H9 (cell line): ENCODE data around the gene RRAD. TPM values are rescaled to one million over a fixed set of nuclear protein-coding genes. Genes with fewer than 3 reads are reported as not detected.

ENCODE experiments used
- DNase-seq: peaks from one replicate; pipeline ENCODE4 v3.0.0-alpha.2; 2017
- H2AFZ ChIP-seq: one replicate; pipeline ENCODE4 v1.6.1; 2013; ENCODE audit warnings: mild to moderate bottlenecking, low read length, control low read depth, moderate library complexity
- H2AK5ac ChIP-seq: 2 replicates; pipeline ENCODE4 v1.6.1; 2013; ENCODE audit warnings: low read length, control low read depth, mixed read lengths; ENCODE audit not compliant: insufficient read length
- H2BK120ac ChIP-seq: one replicate; pipeline ENCODE4 v1.6.1; 2013; ENCODE audit warnings: low read depth, mild to moderate bottlenecking, low read length, control low read depth, inconsistent platforms; ENCODE audit not compliant: poor library complexity, severe bottlenecking
- H2BK12ac ChIP-seq: 2 replicates; pipeline ENCODE4 v1.6.1; 2013; ENCODE audit warnings: low read length, control low read depth, mixed read lengths, low read depth; ENCODE audit not compliant: insufficient read length
- H2BK15ac ChIP-seq: 2 replicates; pipeline ENCODE4 v1.6.1; 2013; ENCODE audit warnings: low read depth, low read length, control low read depth
- H2BK20ac ChIP-seq: one replicate; pipeline ENCODE4 v1.6.1; 2013; ENCODE audit warnings: low read depth, mild to moderate bottlenecking, low read length, control low read depth, inconsistent platforms; ENCODE audit not compliant: poor library complexity, severe bottlenecking
- H2BK5ac ChIP-seq: 2 replicates; pipeline ENCODE4 v1.6.1; 2013; ENCODE audit warnings: low read length, control low read depth, mixed read lengths; ENCODE audit not compliant: insufficient read length
- H3K14ac ChIP-seq: 2 replicates; pipeline ENCODE4 v1.6.1; 2013; ENCODE audit warnings: low read length, control low read depth; ENCODE audit not compliant: insufficient read depth
- H3K18ac ChIP-seq: 2 replicates; pipeline ENCODE4 v1.6.1; 2013; ENCODE audit warnings: low read depth, mild to moderate bottlenecking, mixed read lengths, low read length, control low read depth; ENCODE audit not compliant: insufficient read length
- H3K23ac ChIP-seq: 2 replicates; pipeline ENCODE4 v1.6.1; 2013; ENCODE audit warnings: low read length, control low read depth, mixed read lengths, low read depth; ENCODE audit not compliant: insufficient read length
- H3K23me2 ChIP-seq: 2 replicates; pipeline ENCODE4 v1.6.1; 2013; ENCODE audit warnings: low read depth, mild to moderate bottlenecking, mixed read lengths, low read length, control low read depth; ENCODE audit not compliant: insufficient read length, poor library complexity, severe bottlenecking
- H3K27ac ChIP-seq: 2 replicates; pipeline ENCODE4 v1.5.1; 2013; ENCODE audit warnings: low read length, control low read depth, mixed read lengths, low read depth; ENCODE audit not compliant: insufficient read length
- H3K27me3 ChIP-seq: 2 replicates; pipeline ENCODE4 v1.6.1; 2013; ENCODE audit warnings: low read length, control low read depth, inconsistent platforms; ENCODE audit not compliant: insufficient read depth
- H3K4ac ChIP-seq: 2 replicates; pipeline ENCODE4 v1.6.1; 2013; ENCODE audit warnings: low read depth, mild to moderate bottlenecking, control low read depth, inconsistent platforms, low read length, moderate library complexity
- H3K4me1 ChIP-seq: 2 replicates; pipeline ENCODE4 v1.6.1; 2013; ENCODE audit warnings: low read length, control low read depth, inconsistent platforms; ENCODE audit not compliant: insufficient read depth
- H3K4me2 ChIP-seq: 2 replicates; pipeline ENCODE4 v1.6.1; 2013; ENCODE audit warnings: low read length, control low read depth, mixed read lengths; ENCODE audit not compliant: insufficient read length, insufficient read depth
- H3K56ac ChIP-seq: 2 replicates; pipeline ENCODE4 v1.6.1; 2013; ENCODE audit warnings: low read depth, mild to moderate bottlenecking, mixed read lengths, low read length, control low read depth; ENCODE audit not compliant: insufficient read length
- H3K79me1 ChIP-seq: 2 replicates; pipeline ENCODE4 v1.6.1; 2013; ENCODE audit warnings: low read depth, mild to moderate bottlenecking, moderate library complexity, low read length, control low read depth, inconsistent platforms; ENCODE audit not compliant: insufficient read depth, poor library complexity, severe bottlenecking
- H3K79me2 ChIP-seq: 2 replicates; pipeline ENCODE4 v1.6.1; 2013; ENCODE audit warnings: low read length, control low read depth, inconsistent platforms; ENCODE audit not compliant: insufficient read depth
- H3K9ac ChIP-seq: 2 replicates; pipeline ENCODE4 v1.6.1; 2013; ENCODE audit warnings: low read length, control low read depth, mixed read lengths; ENCODE audit not compliant: insufficient read length; ENCODE audit errors: extremely low read depth
- H3K9me3 ChIP-seq: one replicate; pipeline ENCODE4 v1.6.1; 2013; ENCODE audit warnings: low read depth, low read length, inconsistent platforms; ENCODE audit not compliant: control insufficient read depth
- H3T11ph ChIP-seq: one replicate; pipeline ENCODE4 v1.6.1; 2013; ENCODE audit warnings: mild to moderate bottlenecking, low read length, control low read depth, inconsistent platforms
- H4K20me1 ChIP-seq: one replicate; pipeline ENCODE4 v1.6.1; 2013; ENCODE audit not compliant: control insufficient read depth, insufficient read length, insufficient read depth
- H4K5ac ChIP-seq: 2 replicates; pipeline ENCODE4 v1.6.1; 2013; ENCODE audit warnings: low read depth, mild to moderate bottlenecking, mixed read lengths, low read length, control low read depth; ENCODE audit not compliant: insufficient read length
- H4K8ac ChIP-seq: replicated peaks from 2 replicates; pipeline ENCODE4 v1.6.1; 2013; ENCODE audit warnings: low read length, control low read depth, mixed read lengths, low read depth; ENCODE audit not compliant: insufficient read length
- H4K91ac ChIP-seq: 2 replicates; pipeline ENCODE4 v1.6.1; 2013; ENCODE audit warnings: low read depth, mild to moderate bottlenecking, moderate library complexity, mixed read lengths, low read length, control low read depth; ENCODE audit not compliant: insufficient read length
- H3K27ac Mint-ChIP-seq, 3 experiments: 2 replicates in 2 of 3; 3 replicates in 1 of 3; pipeline ENCODE4 v1.8.0; 2020 to 2021; ENCODE audit warnings: mixed read lengths in 3 of 3, mild to moderate bottlenecking in 1 of 3, moderate library complexity in 1 of 3
- H3K27me3 Mint-ChIP-seq: 2 replicates; pipeline ENCODE4 v1.8.0; 2021; ENCODE audit warnings: low read depth, mild to moderate bottlenecking, moderate library complexity, mixed read lengths
- H3K36me3 Mint-ChIP-seq, 3 experiments: 2 replicates in 2 of 3; 3 replicates in 1 of 3; pipeline ENCODE4 v1.8.0; 2020 to 2021; ENCODE audit warnings: low read depth in 3 of 3, mixed read lengths in 3 of 3; ENCODE audit not compliant: insufficient read depth in 1 of 3
- H3K4me1 Mint-ChIP-seq, 2 experiments: 2 replicates each; pipeline ENCODE4 v1.8.0; 2020; ENCODE audit warnings: mixed read lengths in 2 of 2
- H3K4me3 Mint-ChIP-seq, 2 experiments: 2 replicates in 1 of 2; 3 replicates in 1 of 2; pipeline ENCODE4 v1.8.0; 2020 to 2021; ENCODE audit warnings: mild to moderate bottlenecking in 2 of 2, mixed read lengths in 2 of 2, moderate library complexity in 1 of 2
- H3K9me3 Mint-ChIP-seq, 2 experiments: 2 replicates in 1 of 2; 3 replicates in 1 of 2; pipeline ENCODE4 v1.8.0; 2020; ENCODE audit warnings: mild to moderate bottlenecking in 2 of 2, mixed read lengths in 2 of 2, moderate library complexity in 1 of 2
- WGBS: extraction: QIAGEN DNeasy Blood & Tissue Kit; methylation state at CpG from one replicate; pipeline ENCODE4 v1.1.7; 2013; ENCODE audit warnings: missing lambda C conversion rate, low lambda C conversion rate, mixed read lengths; ENCODE audit not compliant: insufficient read length; ENCODE audit errors: extremely low coverage; 5-methylcytosine and 5-hydroxymethylcytosine counted together
- total RNA-seq: library from RNA; stranded (reverse); gene quantifications from 2 replicates; pipeline ENCODE4 v1.2.1, GENCODE V29; 2021
- TF ChIP-seq, protein P1 (sequence below): fragments of 200-600 bp; sonication (generic); conservative IDR thresholded peaks from 3 replicates; pipeline ENCODE4 v1.8.0; 2021; ENCODE audit warnings: antibody characterized with exemption, mild to moderate bottlenecking

RRAD gene
- total RNA-seq, 1 experiment from 2014 or later = 0.72 TPM

DNA sequence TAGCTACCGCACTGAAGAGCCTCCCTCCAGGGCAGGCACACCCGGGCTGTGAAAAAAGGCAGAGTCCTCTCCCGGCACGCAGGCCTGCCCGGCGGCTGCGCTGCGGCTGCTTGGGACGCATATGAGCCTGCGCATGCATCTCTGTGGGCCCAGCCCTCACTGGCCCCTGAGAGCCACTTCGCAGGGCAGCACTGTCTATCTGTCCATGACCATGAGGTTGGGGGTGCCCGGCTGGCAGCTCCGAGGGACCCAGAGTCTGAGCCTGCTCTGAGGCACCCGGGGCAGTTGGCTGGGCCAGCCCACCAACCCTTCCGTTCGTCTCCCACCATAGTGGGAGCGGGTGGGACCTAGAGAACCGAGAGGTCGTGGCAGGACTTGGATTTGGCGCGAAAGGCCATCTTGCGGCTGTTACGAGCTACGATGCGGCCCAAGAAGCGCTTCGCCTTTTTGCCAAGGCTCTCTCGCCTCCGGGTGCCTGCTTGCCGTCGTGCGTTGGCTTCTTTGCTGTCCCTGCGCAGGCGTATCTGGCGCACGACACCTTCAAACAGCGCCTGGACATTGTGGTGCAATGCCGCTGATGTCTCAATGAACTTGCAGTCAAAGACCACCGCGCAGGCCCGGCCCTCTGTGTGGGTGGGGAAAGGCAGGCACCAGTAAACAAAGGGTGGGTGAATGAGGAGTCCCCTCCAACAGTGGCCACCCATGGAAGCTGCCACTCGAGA lies 3.4 kb downstream of the RRAD start:
- Mint-ChIP-seq H3K4me1 (peaks cover 0 to 7% of the 10 kb centered on the region in 2 experiments; a peak in 2 of 4 replicates), H3K27me3 (peaks cover 66% of the 10 kb centered on the region), H3K36me3 (no peaks in the 10 kb centered on the region), H3K4me3 (no peak overlapping the region), H3K9me3 (no peaks in the 10 kb centered on the region; a peak in 1 of 5 replicates), H3K27ac (no peak overlapping the region)
- H3K23me2 ChIP-seq = peaks cover 5% of the 10 kb centered on the region
- H4K8ac ChIP-seq = no peak overlapping the region
- H2AFZ ChIP-seq = no peak overlapping the region
- no peak overlapping the region for H3K56ac ChIP-seq
- no peak for DNase-seq
- no peak overlapping the region for H4K5ac ChIP-seq
- H2BK120ac ChIP-seq = no peak overlapping the region
- H4K91ac ChIP-seq = no peak overlapping the region
- no peak overlapping the region for H3K4ac ChIP-seq
- H3K79me2 ChIP-seq = no peaks in the 10 kb centered on the region
- H2BK12ac ChIP-seq = no peak overlapping the region
- no peak overlapping the region for H2BK15ac ChIP-seq
- H3K9ac ChIP-seq = no peak overlapping the region
- no peak overlapping the region for H2AK5ac ChIP-seq
- H2BK20ac ChIP-seq = no peak overlapping the region
- H3K27me3 ChIP-seq = peaks cover 15% of the 10 kb centered on the region; the same call in 1 of the 2 replicates
- no peak overlapping the region for H3K23ac ChIP-seq
- H3K27ac ChIP-seq = no peak overlapping the region
- H3K4me2 ChIP-seq = no peak overlapping the region
- no peak overlapping the region for H3K18ac ChIP-seq
- no peaks in the 10 kb centered on the region for H4K20me1 ChIP-seq
- no peaks in the 10 kb centered on the region for H3K4me1 ChIP-seq
- no peaks in the 10 kb centered on the region for H3K9me3 ChIP-seq
- TF ChIP-seq, protein P1, sequence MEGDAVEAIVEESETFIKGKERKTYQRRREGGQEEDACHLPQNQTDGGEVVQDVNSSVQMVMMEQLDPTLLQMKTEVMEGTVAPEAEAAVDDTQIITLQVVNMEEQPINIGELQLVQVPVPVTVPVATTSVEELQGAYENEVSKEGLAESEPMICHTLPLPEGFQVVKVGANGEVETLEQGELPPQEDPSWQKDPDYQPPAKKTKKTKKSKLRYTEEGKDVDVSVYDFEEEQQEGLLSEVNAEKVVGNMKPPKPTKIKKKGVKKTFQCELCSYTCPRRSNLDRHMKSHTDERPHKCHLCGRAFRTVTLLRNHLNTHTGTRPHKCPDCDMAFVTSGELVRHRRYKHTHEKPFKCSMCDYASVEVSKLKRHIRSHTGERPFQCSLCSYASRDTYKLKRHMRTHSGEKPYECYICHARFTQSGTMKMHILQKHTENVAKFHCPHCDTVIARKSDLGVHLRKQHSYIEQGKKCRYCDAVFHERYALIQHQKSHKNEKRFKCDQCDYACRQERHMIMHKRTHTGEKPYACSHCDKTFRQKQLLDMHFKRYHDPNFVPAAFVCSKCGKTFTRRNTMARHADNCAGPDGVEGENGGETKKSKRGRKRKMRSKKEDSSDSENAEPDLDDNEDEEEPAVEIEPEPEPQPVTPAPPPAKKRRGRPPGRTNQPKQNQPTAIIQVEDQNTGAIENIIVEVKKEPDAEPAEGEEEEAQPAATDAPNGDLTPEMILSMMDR = no peak
- no peak overlapping the region for H2BK5ac ChIP-seq
- no peak overlapping the region for H3K14ac ChIP-seq
- no CpG with 5 or more reads among the region's 42 CpGs for WGBS
- H3K79me1 ChIP-seq = no peaks in the 10 kb centered on the region
- H3T11ph ChIP-seq = no peak overlapping the region
